ENCODE data around the gene ABLIM1.

Gene ABLIM1

DNA sequence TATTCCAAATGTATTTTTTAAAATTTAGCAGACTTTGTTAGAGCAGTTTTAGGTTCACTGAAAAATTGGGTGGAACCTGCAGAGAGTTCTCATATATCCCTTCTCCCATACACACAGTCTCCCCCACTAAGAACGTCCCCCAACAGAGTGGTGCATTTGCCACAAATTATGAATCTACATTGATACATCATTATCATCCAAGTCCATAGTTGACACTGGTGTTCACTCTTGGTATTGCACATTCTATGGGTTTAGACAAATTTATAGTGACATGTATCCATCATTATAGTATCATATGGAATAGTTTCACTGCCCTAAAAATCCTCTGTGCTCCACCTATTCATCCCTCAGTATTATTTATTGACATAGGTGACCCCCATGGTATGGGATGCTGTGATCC is 156.4 kb downstream of the ABLIM1 start:
- TF ChIP-seq, protein P1, sequence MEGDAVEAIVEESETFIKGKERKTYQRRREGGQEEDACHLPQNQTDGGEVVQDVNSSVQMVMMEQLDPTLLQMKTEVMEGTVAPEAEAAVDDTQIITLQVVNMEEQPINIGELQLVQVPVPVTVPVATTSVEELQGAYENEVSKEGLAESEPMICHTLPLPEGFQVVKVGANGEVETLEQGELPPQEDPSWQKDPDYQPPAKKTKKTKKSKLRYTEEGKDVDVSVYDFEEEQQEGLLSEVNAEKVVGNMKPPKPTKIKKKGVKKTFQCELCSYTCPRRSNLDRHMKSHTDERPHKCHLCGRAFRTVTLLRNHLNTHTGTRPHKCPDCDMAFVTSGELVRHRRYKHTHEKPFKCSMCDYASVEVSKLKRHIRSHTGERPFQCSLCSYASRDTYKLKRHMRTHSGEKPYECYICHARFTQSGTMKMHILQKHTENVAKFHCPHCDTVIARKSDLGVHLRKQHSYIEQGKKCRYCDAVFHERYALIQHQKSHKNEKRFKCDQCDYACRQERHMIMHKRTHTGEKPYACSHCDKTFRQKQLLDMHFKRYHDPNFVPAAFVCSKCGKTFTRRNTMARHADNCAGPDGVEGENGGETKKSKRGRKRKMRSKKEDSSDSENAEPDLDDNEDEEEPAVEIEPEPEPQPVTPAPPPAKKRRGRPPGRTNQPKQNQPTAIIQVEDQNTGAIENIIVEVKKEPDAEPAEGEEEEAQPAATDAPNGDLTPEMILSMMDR (IDR thresholded peaks at IDR 0.05; ENCODE audit: borderline replicate concordance, insufficient read depth, low read depth, low read length) = no peak
- no peak overlapping the region for H3K4me3 ChIP-seq (ENCODE audit: low read depth, low read length)

DNA sequence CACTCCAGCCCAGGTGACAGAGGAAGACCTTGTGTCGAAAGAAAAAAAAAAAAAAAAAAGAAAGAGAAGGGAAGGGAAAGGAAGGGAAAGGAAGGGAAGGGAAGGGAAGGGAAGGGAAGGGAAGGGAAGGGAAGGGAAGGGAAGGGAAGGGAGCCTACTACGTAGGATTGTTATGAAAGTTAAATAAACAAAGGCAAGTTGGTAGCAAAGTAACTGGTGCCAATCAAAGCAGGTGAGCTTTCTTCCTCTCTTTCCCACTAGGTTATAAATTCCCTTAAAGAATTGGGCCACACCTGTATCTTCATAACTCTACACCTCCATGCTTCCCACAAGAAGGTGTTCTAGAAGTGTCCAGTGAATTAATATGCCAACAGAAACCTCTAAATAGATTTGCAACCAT is 157.4 kb downstream of the ABLIM1 start:
- no peak overlapping the region for H3K4me3 ChIP-seq (ENCODE audit: low read depth, low read length)
- TF ChIP-seq, protein P1 (IDR thresholded peaks at IDR 0.05; ENCODE audit: borderline replicate concordance, insufficient read depth, low read depth, low read length) = no peak

DNA sequence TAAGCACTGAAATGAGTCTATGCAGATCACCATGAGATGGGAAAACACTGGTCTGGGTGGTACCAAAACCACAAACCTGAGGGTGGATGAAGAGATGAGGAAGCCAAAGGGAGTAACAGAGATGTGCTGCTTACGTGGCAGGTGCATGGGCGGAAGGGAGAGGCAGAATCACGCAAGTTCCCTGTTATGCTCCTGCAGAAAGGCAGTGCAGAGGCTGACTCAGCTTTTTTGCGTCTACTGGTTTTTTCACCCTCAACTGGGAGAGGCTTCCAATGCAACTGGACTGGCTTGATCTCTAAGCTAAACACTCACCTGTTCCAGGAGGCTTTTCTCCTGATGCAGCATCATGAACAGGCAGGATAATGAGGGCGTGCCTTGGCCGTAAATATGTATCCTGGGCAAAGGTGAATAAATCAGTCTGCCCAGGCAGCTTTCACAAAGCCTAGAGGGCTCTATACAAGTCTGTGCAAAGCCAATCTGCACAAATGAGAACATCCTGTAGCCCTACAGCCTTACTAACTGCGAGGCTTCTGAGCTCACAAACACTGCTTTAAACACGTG is 158.4 kb downstream of the ABLIM1 start:
- H3K4me3 ChIP-seq (ENCODE audit: low read depth, low read length) = no peak overlapping the region
- TF ChIP-seq, protein P1 (IDR thresholded peaks at IDR 0.05; ENCODE audit: borderline replicate concordance, insufficient read depth, low read depth, low read length) = no peak

DNA sequence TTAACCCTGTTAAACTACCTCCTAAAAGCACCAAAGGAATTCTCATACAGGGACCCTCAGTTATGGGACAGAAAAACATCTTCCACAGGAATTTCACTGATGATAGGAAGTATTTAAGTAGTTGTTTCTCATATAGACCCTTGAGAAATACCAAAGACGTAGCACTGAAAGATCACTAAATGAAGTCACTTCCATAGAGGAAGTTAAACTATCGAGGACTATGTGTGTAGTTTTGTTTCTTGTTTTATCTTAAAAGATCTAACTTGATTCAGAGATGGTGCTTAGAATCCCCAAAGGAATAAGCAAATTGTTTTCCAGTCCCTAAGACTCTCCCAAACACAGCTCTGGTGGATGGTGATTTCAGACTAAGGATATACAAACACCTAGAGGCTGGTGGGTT is 159.0 kb downstream of the ABLIM1 start:
- TF ChIP-seq, protein P1 (IDR thresholded peaks at IDR 0.05; ENCODE audit: borderline replicate concordance, insufficient read depth, low read depth, low read length) = no peak
- H3K4me3 ChIP-seq (ENCODE audit: low read depth, low read length) = no peak overlapping the region

DNA sequence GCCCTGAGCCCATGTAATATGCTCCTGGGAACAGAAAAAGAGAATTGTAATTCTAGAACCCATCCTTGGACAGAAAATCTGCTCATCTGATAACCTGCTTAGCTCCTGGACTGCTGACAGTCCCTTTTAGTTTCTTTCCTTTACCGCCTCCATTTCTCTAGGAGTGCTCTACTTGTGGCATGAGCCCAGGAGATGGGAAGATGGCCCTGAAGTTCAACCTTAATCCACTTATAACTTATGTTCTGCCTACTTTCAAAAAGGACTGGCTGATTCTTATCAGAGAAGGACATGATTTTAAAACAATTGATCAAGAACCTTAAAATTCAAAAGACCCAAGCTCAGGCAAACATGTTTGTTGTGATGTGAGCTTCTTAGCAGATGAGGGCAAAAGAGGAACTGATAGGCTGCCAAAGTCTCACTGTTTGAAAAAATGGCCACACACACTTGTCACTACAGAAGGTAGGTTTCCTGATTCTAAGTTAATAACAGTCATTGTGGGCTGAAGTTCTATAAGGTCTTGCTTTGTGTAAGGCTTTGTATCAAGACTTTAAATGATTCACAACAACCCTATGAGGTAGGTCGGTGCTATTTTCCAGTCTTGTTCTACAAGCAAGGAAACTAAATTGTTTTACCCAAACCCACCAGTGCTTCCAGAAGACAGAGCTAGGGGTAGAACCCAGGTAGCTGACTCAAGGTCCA is 159.5 kb downstream of the ABLIM1 start:
- TF ChIP-seq, protein P1 (IDR thresholded peaks at IDR 0.05; ENCODE audit: borderline replicate concordance, insufficient read depth, low read depth, low read length) = no peak
- no peak overlapping the region for H3K4me3 ChIP-seq (ENCODE audit: low read depth, low read length)

DNA sequence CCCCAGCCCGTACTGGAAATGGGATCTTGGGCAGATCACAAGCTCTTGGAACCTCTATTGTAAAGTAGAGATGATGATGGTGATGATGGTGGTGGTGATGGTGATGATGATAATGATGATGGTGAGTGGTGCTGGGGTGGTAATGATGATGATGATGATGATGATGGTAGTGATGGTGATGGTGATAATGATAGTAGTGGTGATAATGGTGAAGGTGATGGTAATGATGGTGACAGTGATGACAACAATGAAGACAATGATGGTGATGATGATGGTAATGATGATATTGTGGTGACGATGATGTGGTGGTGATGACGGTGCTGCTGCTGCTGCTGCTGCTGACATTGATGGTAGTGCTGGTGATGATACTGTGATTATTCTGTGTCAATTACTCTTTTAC is 162.8 kb downstream of the ABLIM1 start:
- TF ChIP-seq, protein P1 (IDR thresholded peaks at IDR 0.05; ENCODE audit: borderline replicate concordance, insufficient read depth, low read depth, low read length) = no peak
- H3K4me3 ChIP-seq (ENCODE audit: low read depth, low read length) = no peak overlapping the region

Data from GM12875 (cell line).